Embryonic facial prominence (tissue), 1 donor: ENCODE data around the gene HOXB8.

ENCODE experiments used
- DNase-seq: peaks from one replicate; pipeline ENCODE4 v3.0.0-alpha.2; 2016; ENCODE audit errors: extremely low spot score

Gene HOXB8

GRCh38 chr17:48583708-48584222 is 31.3 kb downstream of the HOXB8 start:
- no peak for DNase-seq

GRCh38 chr17:48582750-48583069 is 32.4 kb downstream of the HOXB8 start:
- DNase-seq: no peak

GRCh38 chr17:48579760-48580554 is 35.1 kb downstream of the HOXB8 start:
- no peak for DNase-seq

GRCh38 chr17:48579471-48579759 is 35.7 kb downstream of the HOXB8 start:
- DNase-seq: no peak

GRCh38 chr17:48578616-48579470 is 36.2 kb downstream of the HOXB8 start:
- no peak for DNase-seq

GRCh38 chr17:48577946-48578615 is 37.0 kb downstream of the HOXB8 start, which contains the start of gene HOXB4:
Gene HOXB4 (minus strand): TSS chr17:48578350. CDS start chr17:48578319, 31 bp downstream.
- no peak for DNase-seq

GRCh38 chr17:48577330-48577945 is 37.7 kb downstream of the HOXB8 start:
- DNase-seq: no peak

- DNase-seq: no peak
Measured at GRCh38 chr17:48576479-48577309, 38.4 kb downstream of the HOXB8 start.

GRCh38 chr17:48575673-48576478 is 39.2 kb downstream of the HOXB8 start:
- no peak for DNase-seq

GRCh38 chr17:48575066-48575582 is 40.0 kb downstream of the HOXB8 start:
- no peak for DNase-seq

- no peak for DNase-seq
Measured at GRCh38 chr17:48574505-48575065, 40.5 kb downstream of the HOXB8 start.

- no peak for DNase-seq
Measured at GRCh38 chr17:48571826-48572417, 43.2 kb downstream of the HOXB8 start.

- no peak for DNase-seq
Measured at GRCh38 chr17:48571024-48571818, 43.9 kb downstream of the HOXB8 start.

GRCh38 chr17:48570325-48571023 is 44.6 kb downstream of the HOXB8 start:
- no peak for DNase-seq

GRCh38 chr17:48569674-48570324 is 45.3 kb downstream of the HOXB8 start:
- no peak for DNase-seq

GRCh38 chr17:48569240-48569582 is 45.9 kb downstream of the HOXB8 start:
- DNase-seq: no peak

GRCh38 chr17:48568499-48569239 is 46.4 kb downstream of the HOXB8 start:
- DNase-seq: no peak
